IMR-90 (cell line): ENCODE measurements around the gene SLC24A2. TPM values are rescaled to one million over a fixed set of nuclear protein-coding genes. Genes with fewer than 3 reads are reported as not detected.

Source experiments
- ATAC-seq: fragments of 200-7000 bp; cut with Tn5 transposase; 2 replicates; pipeline ENCODE4 v1.9.1; 2020; ENCODE audit warnings: low read depth, mild to moderate bottlenecking, moderate library complexity
- BruUV-seq: library from RNA; stranded (reverse); fragments of 400-500 nt; replicated peaks from 2 replicates; lab custom pipeline; 2021; lab: Mats Ljungman, UMichigan
- CTCF ChIA-PET: fragments of 300-600 bp; formaldehyde crosslinking; extraction: SDS; loops from one replicate; lab custom pipeline; 2021; ENCODE audit warnings: antibody characterized with exemption; lab: Yijun Ruan, JAX
- POLR2A ChIA-PET: fragments of 300-600 bp; sonication (Branson Sonifier 250); formaldehyde crosslinking; loops from one replicate; lab custom pipeline; 2022; ENCODE audit warnings: antibody characterized with exemption; ENCODE audit not compliant: unreplicated experiment; lab: Charles Lee
- DNase-seq: peaks from one replicate; pipeline ENCODE4 v3.0.0; 2013
- H2AFZ ChIP-seq: replicated peaks from 2 replicates; pipeline ENCODE3; 2013; ENCODE audit warnings: low read length, mild to moderate bottlenecking; ENCODE audit not compliant: poor library complexity
- H2AK5ac ChIP-seq: 2 replicates; pipeline ENCODE4 v1.6.1; 2013; ENCODE audit warnings: low read depth, low read length, inconsistent platforms
- H2AK9ac ChIP-seq: replicated peaks from 2 replicates; pipeline ENCODE3; 2013; ENCODE audit warnings: mild to moderate bottlenecking, low read depth, low read length, moderate library complexity; ENCODE audit not compliant: poor library complexity
- H2BK120ac ChIP-seq: 2 replicates; pipeline ENCODE4 v1.6.1; 2013; ENCODE audit warnings: low read depth, low read length, inconsistent platforms
- H2BK15ac ChIP-seq: 3 replicates; pipeline ENCODE4 v1.6.1; 2013; ENCODE audit warnings: low read depth, low read length, inconsistent platforms
- H2BK20ac ChIP-seq: 2 replicates; pipeline ENCODE4 v1.6.1; 2013; ENCODE audit warnings: low read depth, mild to moderate bottlenecking, inconsistent platforms, low read length, moderate library complexity
- H2BK5ac ChIP-seq: 2 replicates; pipeline ENCODE4 v1.6.1; 2013; ENCODE audit warnings: mild to moderate bottlenecking, low read depth, low read length, inconsistent platforms; ENCODE audit not compliant: poor library complexity, severe bottlenecking
- H3K14ac ChIP-seq: replicated peaks from 2 replicates; pipeline ENCODE4 v1.6.1; 2013; ENCODE audit warnings: low read depth, low read length, inconsistent platforms
- H3K18ac ChIP-seq: 2 replicates; pipeline ENCODE4 v1.6.1; 2013; ENCODE audit warnings: low read depth, low read length, control low read depth
- H3K23ac ChIP-seq: 2 replicates; pipeline ENCODE4 v1.6.1; 2013; ENCODE audit warnings: low read depth, low read length, inconsistent platforms
- H3K27ac ChIP-seq: 2 replicates; pipeline ENCODE4 v1.5.1; 2013; ENCODE audit warnings: mild to moderate bottlenecking, control low read depth, low read length; ENCODE audit not compliant: insufficient read depth
- H3K27me3 ChIP-seq: 2 replicates; pipeline ENCODE4 v1.6.1; 2013; ENCODE audit warnings: low read length; ENCODE audit not compliant: control insufficient read depth, insufficient read depth
- H3K36me3 ChIP-seq: 2 replicates; pipeline ENCODE4 v1.6.1; 2013; ENCODE audit warnings: low read length, mixed read lengths; ENCODE audit not compliant: control insufficient read depth, insufficient read depth
- H3K4ac ChIP-seq: 2 replicates; pipeline ENCODE4 v1.6.1; 2013; ENCODE audit warnings: low read depth, low read length, inconsistent platforms
- H3K4me1 ChIP-seq: 2 replicates; pipeline ENCODE4 v1.6.1; 2013; ENCODE audit warnings: low read length, mixed read lengths; ENCODE audit not compliant: control insufficient read depth, insufficient read depth
- H3K4me2 ChIP-seq: 2 replicates; pipeline ENCODE4 v1.6.1; 2013; ENCODE audit warnings: low read depth, mild to moderate bottlenecking, control low read depth, low read length, moderate library complexity
- H3K4me3 ChIP-seq: 2 replicates; pipeline ENCODE4 v1.5.1; 2013; ENCODE audit warnings: low read depth, mild to moderate bottlenecking, control low read depth, low read length, moderate library complexity; ENCODE audit not compliant: insufficient read depth
- H3K56ac ChIP-seq: 2 replicates; pipeline ENCODE4 v1.6.1; 2013; ENCODE audit warnings: low read length, inconsistent platforms; ENCODE audit not compliant: insufficient read depth; ENCODE audit errors: extremely low read depth
- H3K79me1 ChIP-seq, 2 experiments: 2 replicates each; pipeline ENCODE4 v1.6.1; 2013; ENCODE audit warnings: low read length in 2 of 2, inconsistent platforms in 1 of 2, low read depth in 1 of 2
- H3K9ac ChIP-seq: 2 replicates; pipeline ENCODE4 v1.6.1; 2013; ENCODE audit warnings: low read depth, low read length, control low read depth
- H3K9me1 ChIP-seq: 2 replicates; pipeline ENCODE4 v1.6.1; 2013; ENCODE audit warnings: low read length, inconsistent platforms; ENCODE audit not compliant: insufficient read depth
- H3K9me3 ChIP-seq: 2 replicates; pipeline ENCODE4 v1.6.1; 2013; ENCODE audit warnings: low read length; ENCODE audit not compliant: control insufficient read depth, insufficient read depth
- H4K20me1 ChIP-seq: 2 replicates; pipeline ENCODE4 v1.6.1; 2013; ENCODE audit warnings: low read length, inconsistent platforms; ENCODE audit not compliant: insufficient read depth
- H4K5ac ChIP-seq: 2 replicates; pipeline ENCODE4 v1.6.1; 2013; ENCODE audit warnings: mild to moderate bottlenecking, low read depth, low read length, control low read depth
- H4K8ac ChIP-seq, 2 experiments: 2 replicates each; pipeline ENCODE4 v1.6.1; 2013; ENCODE audit warnings: low read depth in 2 of 2, low read length in 2 of 2, control low read depth in 1 of 2, inconsistent platforms in 1 of 2
- H4K91ac ChIP-seq: 2 replicates; pipeline ENCODE4 v1.6.1; 2013; ENCODE audit warnings: low read depth, low read length, inconsistent platforms; ENCODE audit not compliant: insufficient read depth
- BHLHE40 ChIP-seq: fragments of 150-350 bp; IDR thresholded peaks from 2 replicates; pipeline ENCODE4 v1.6.1; 2016; ENCODE audit warnings: mild to moderate bottlenecking, low read depth, low read length
- CEBPB ChIP-seq: IDR thresholded peaks from 2 replicates; pipeline ENCODE4 v1.6.1; 2012; ENCODE audit warnings: low read depth, low read length, improper control_type of control experiment
- CHD1 ChIP-seq: IDR thresholded peaks from 2 replicates; pipeline ENCODE4 v1.6.1; 2012; ENCODE audit warnings: low read depth, low read length, improper control_type of control experiment
- CTCF ChIP-seq: conservative IDR thresholded peaks from 2 replicates; pipeline ENCODE4 v1.5.1; 2012; ENCODE audit warnings: mild to moderate bottlenecking, low read depth, low read length, improper control_type of control experiment
- ELK1 ChIP-seq: fragments of 150-350 bp; IDR thresholded peaks from 2 replicates; pipeline ENCODE4 v1.6.1; 2016; ENCODE audit warnings: low read depth, mild to moderate bottlenecking, low read length, moderate library complexity, borderline replicate concordance
- FOS ChIP-seq: fragments of 150-350 bp; IDR thresholded peaks from 2 replicates; pipeline ENCODE4 v1.6.1; 2016; ENCODE audit warnings: low read depth, low read length
- MAFK ChIP-seq: IDR thresholded peaks from 2 replicates; pipeline ENCODE4 v1.6.1; 2012; ENCODE audit warnings: low read depth, low read length, improper control_type of control experiment
- MAZ ChIP-seq: IDR thresholded peaks from 2 replicates; pipeline ENCODE4 v1.6.1; 2012; ENCODE audit warnings: low read depth, mild to moderate bottlenecking, low read length, improper control_type of control experiment, moderate library complexity, borderline replicate concordance
- MXI1 ChIP-seq: IDR thresholded peaks from 2 replicates; pipeline ENCODE4 v1.6.1; 2012; ENCODE audit warnings: low read depth, mild to moderate bottlenecking, low read length, moderate library complexity, borderline replicate concordance
- NFE2L2 ChIP-seq: fragments of 150-350 bp; IDR thresholded peaks from 2 replicates; pipeline ENCODE4 v1.6.1; 2016; ENCODE audit warnings: low read depth, mild to moderate bottlenecking, low read length
- POLR2A ChIP-seq: IDR thresholded peaks from 2 replicates; pipeline ENCODE4 v1.6.1; 2012; ENCODE audit warnings: mild to moderate bottlenecking, low read depth, low read length
- RAD21 ChIP-seq: IDR thresholded peaks from 2 replicates; pipeline ENCODE4 v1.6.1; 2012; ENCODE audit warnings: low read length, improper control_type of control experiment
- RCOR1 ChIP-seq: IDR thresholded peaks from 2 replicates; pipeline ENCODE4 v1.6.1; 2012; ENCODE audit warnings: mild to moderate bottlenecking, low read length, improper control_type of control experiment; ENCODE audit not compliant: insufficient replicate concordance
- RFX5 ChIP-seq: IDR thresholded peaks from 2 replicates; pipeline ENCODE4 v1.8.0; 2012; ENCODE audit warnings: low read depth, mild to moderate bottlenecking, low read length, moderate library complexity
- SMC3 ChIP-seq: fragments of 150-350 bp; IDR thresholded peaks from 2 replicates; pipeline ENCODE4 v1.6.1; 2016; ENCODE audit warnings: low read depth, mild to moderate bottlenecking, antibody characterized with exemption, low read length, moderate library complexity
- USF2 ChIP-seq: fragments of 150-350 bp; IDR thresholded peaks from 2 replicates; pipeline ENCODE4 v1.6.1; 2017; ENCODE audit warnings: mild to moderate bottlenecking, antibody characterized with exemption, low read length, low read depth
- WGBS, 2 experiments: methylation state at CpG; one replicate each; pipeline versions ENCODE4 v1.1.5 to v1.1.7; 2013; ENCODE audit warnings: missing lambda C conversion rate in 2 of 2; ENCODE audit not compliant: insufficient read length in 1 of 2; ENCODE audit errors: extremely low coverage in 2 of 2; 5-methylcytosine and 5-hydroxymethylcytosine counted together
- dilution Hi-C: fragments of 300-500 bp; cut with HindIII; formaldehyde crosslinking; loops from one replicate; pipeline ENCODE4 v1.14.3; 2018; ENCODE audit warnings: low sequenced_read_pairs; ENCODE audit not compliant: unreplicated experiment
- in situ Hi-C: fragments of 300-500 bp; cut with MboI; formaldehyde crosslinking; loops from 3 replicates; pipeline ENCODE4 v1.14.3; 2019; ENCODE audit warnings: low sequenced_read_pairs, inconsistent platforms, mixed read lengths
- intact Hi-C: fragments of 100-400 bp; cut with micrococcal nuclease; formaldehyde crosslinking; loops from 2 replicates; pipeline ENCODE4 v1.10.0; 2022
- polyA plus RNA-seq, 3 experiments: library from polyadenylated mRNA; depleted of rRNA; stranded (reverse); fragments of >200 nt; gene quantifications; 2 replicates each; pipeline ENCODE4 v1.2.3, GENCODE V29; 2012; ENCODE audit warnings: low replicate concordance in 1 of 3
- total RNA-seq: library from RNA; depleted of rRNA; stranded (reverse); fragments of >200 nt; gene quantifications from 2 replicates; pipeline ENCODE4 v1.2.3, GENCODE V29; 2012

The SLC24A2 gene
- total and polyA plus RNA-seq, 2 of the 4 experiments (the other 2 are of a cell fraction), result not detected

GRCh38 chr9:19799784-19800183, 10.9 kb upstream of the SLC24A2 start:
- Histone ChIP-seq H3K36me3 (no peaks in the 10 kb centered on the region), H2BK15ac (no peak overlapping the region), H2AK9ac (no peak overlapping the region), H3K79me1 (no peaks in the 10 kb centered on the region), H3K9me3 (no peaks in the 10 kb centered on the region), H4K91ac (no peak overlapping the region), H3K27me3 (no peaks in the 10 kb centered on the region), H3K4me1 (no peaks in the 10 kb centered on the region), H2BK120ac (no peak overlapping the region), H4K5ac (no peak overlapping the region), H3K9ac (no peak overlapping the region), H3K27ac (no peak overlapping the region), H2AK5ac (no peak overlapping the region), H4K20me1 (no peaks in the 10 kb centered on the region), H3K56ac (no peak overlapping the region), H4K8ac (no peak overlapping the region), H2AFZ (no peak overlapping the region), H2BK5ac (no peak overlapping the region), H3K4me3 (no peak overlapping the region), H3K4me2 (no peak overlapping the region), H2BK20ac (no peak overlapping the region), H3K18ac (no peak overlapping the region), H3K23ac (no peak overlapping the region), H3K4ac (no peak overlapping the region), H3K14ac (no peak overlapping the region), H3K9me1 (no peaks in the 10 kb centered on the region)
- no peak for ATAC-seq
- in situ Hi-C loops, result no loop called here
- TF ChIP-seq FOS (no peak), RCOR1 (no peak), MAFK (no peak), ELK1 (no peak), NFE2L2 (no peak), CEBPB (no peak), RFX5 (no peak), POLR2A (no peak), MAZ (no peak), CTCF (no peak), RAD21 (no peak), SMC3 (no peak), USF2 (no peak), BHLHE40 (no peak), CHD1 (no peak), MXI1 (no peak)
- DNase-seq, result no peak
- dilution Hi-C loops, result no loop called here
- POLR2A ChIA-PET, result no interaction called here
- intact Hi-C loops, result loop anchor here (5.0 kb wide), 1 partner anchor 48 kb away; no protein-coding TSS in a partner anchor
- CTCF ChIA-PET, result no interaction called here
- no TSS peak for BruUV-seq
- WGBS, 2 experiments, result 50% methylated on average over 1 of the region's 3 CpGs; no CpG with 5 or more reads in 1 of the 2 experiments
